Activated naive CD8-positive, alpha-beta T cell treated with anti-CD3 and anti-CD28 coated beads, Interleukin-2, amount 10 ng/mL, durations not matched to agents 7 days and 5 days (primary cell): ENCODE results near the gene RBM10. TPM values are rescaled to one million over a fixed set of nuclear protein-coding genes. Genes with fewer than 3 reads are reported as not detected.

ENCODE experiments used
- total RNA-seq, 2 experiments: library from RNA; stranded (reverse); gene quantifications; one replicate each; pipeline ENCODE4 v1.2.3, GENCODE V29; 2021

The RBM10 gene
- total RNA-seq, 2 experiments from 2014 or later: 59.9 to 61.2 TPM

Other genes starting within 250 kb of the RBM10 start
- under 1 TPM; 0.06 to 0.26 TPM for gene JADE3, start 232.8 kb upstream of the RBM10 start, total RNA-seq
- not detected for gene RGN, start 66.8 kb upstream of the RBM10 start, total RNA-seq
- gene NDUFB11, start 519 bp upstream of the RBM10 start, total RNA-seq: 10 to 100 TPM; 71.7 to 78.7 TPM
- 100 to 1,000 TPM; 149 to 155 TPM for gene UBA1, start 48.6 kb downstream of the RBM10 start, total RNA-seq
- 10 to 100 TPM; 62.3 to 67.1 TPM for gene CDK16, start 73.5 kb downstream of the RBM10 start, total RNA-seq
- 100 to 1,000 TPM; 101 TPM for gene USP11, start 87.8 kb downstream of the RBM10 start, total RNA-seq
- 1 to 10 TPM in 1 of 2 experiments, under 1 TPM in 1; 0.83 to 1.1 TPM for gene ZNF157, start 225.4 kb downstream of the RBM10 start, total RNA-seq